A204.1 (cell line): Measurements from ENCODE around the gene PHLPP1.

Source experiments
- FAIRE-seq: peaks from 2 replicates; lab custom pipeline; 2012; peaks lifted over from hg19 to GRCh38; lab: Jason Lieb, UNC

Gene PHLPP1

GRCh38 chr18:62986490-62986889 is 271.1 kb downstream of the PHLPP1 start:
- FAIRE-seq = no peak

DNA sequence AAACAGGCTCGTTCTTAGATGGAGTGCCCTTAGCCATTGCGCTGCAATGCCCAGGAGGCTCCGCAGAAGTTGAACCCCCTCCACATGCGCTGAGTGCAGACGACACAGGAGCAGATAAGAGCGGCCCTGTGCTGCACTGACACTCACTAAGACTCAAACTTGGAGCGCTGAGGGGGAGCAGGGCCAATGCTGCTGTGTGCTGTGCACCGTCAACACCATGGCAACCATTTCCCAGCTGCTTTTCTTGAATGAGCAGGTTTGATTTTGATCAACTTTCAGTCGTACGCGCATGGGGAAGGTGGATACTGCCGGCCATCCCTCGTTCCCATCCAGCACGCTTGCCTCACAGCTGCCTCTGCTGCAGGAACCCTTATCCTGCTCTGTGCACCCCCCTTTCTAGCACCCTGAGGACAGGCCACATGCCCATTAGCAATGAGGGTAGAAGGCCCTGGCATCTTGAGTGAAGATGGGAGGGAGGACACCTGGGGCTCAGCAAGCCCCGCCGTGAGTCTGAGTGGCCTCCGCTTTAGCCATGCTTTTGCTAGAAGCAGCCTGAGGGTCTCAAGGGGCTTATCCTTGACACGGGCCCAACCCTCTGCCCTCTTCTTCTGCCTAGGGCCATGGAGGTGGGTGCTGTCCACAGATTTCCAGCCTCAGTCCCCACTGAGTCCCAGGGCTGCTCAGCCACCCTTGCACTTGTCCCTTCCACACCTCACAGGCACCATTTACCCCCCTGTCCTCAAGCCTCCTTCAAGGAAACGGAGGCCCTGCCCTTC is 271.9 kb downstream of the PHLPP1 start:
- FAIRE-seq = no peak

- no peak for FAIRE-seq
Measured at GRCh38 chr18:62987859-62988258, 272.5 kb downstream of the PHLPP1 start.

DNA sequence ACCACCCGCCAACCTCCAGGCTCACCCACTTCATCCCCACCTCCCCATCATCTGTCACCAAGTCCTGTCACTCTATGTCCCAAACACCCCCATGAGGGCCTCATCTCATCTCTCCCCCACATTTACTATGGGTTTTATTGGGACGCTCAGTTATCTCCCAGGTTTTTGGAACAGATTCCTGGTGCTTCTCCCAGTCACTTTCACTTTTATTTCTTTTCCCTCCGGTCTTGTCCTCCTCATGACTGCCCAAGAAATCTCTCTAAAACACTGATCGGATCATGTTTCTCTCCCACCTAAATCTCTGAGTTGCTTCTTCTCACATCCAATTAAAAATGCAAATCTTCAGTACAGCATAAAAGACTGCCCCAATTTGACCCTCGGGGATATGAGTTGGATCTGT is 273.1 kb downstream of the PHLPP1 start:
- no peak for FAIRE-seq

- no peak for FAIRE-seq
Measured at GRCh38 chr18:62989195-62989594, 273.9 kb downstream of the PHLPP1 start.

DNA sequence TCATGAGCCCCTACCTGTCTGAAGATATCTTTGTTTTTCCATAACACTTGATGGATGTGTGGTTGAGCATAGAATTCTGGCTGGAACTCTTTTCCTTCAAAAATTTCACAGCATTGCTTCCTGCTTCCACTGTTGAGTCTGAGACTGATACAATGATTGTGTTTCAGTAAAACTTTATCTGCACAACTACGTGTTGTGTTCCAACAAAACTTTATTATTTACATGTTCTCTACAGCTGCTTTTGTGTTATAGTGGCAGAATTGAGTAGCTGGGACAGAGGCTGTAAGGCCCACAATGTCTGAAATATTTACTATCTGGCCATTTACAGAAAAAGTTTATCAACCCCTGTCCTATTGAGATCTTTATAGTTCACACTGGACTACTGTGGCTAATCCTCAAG is 275.3 kb downstream of the PHLPP1 start:
- FAIRE-seq = no peak

DNA sequence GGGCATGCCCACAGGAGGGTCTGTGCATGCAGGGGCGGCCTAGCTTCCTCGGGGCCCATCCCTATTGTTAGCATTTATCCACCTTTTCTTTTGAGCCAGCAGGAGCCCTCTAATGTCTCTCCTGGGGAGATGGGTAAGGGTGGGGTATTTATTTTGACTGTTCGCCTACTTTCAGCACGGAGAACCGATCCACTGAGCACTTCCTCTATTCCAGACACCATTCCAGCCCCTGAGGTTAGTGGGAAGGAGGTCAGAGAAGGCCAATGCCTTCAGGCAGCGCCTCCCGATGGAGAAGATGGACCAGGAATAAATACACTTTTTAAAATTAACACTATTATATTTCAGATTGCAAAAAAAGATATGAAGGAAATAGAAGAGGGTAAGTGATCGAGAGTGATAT is 276.0 kb downstream of the PHLPP1 start:
- FAIRE-seq = no peak

DNA sequence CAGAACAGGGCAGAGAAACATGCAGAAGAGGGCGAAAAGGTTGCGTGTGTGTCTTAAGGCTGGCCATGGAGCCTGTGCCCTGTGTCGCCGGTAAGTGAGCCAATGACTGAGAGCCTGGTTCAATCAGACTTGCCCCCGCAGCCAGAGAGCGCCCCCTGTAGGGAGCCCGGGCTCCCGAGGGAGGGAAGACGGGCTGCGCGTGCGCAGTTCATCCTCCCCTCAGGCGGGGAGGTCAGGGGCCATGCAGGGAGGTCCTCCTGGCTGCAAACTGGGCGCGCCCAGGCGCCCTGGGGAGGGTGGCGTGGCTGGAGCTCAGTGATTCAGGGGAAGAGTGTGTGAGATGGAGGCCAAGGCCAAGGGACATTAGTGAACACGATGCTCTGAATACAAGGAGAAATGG is 276.6 kb downstream of the PHLPP1 start:
- FAIRE-seq = no peak

GRCh38 chr18:62992877-62993365 is 277.6 kb downstream of the PHLPP1 start:
- no peak for FAIRE-seq

- no peak for FAIRE-seq
Measured at GRCh38 chr18:62996566-62996965, 281.2 kb downstream of the PHLPP1 start.

GRCh38 chr18:62997076-62997475 is 281.7 kb downstream of the PHLPP1 start:
- FAIRE-seq = no peak

GRCh38 chr18:62998443-62998842 is 283.1 kb downstream of the PHLPP1 start:
- FAIRE-seq = no peak

- FAIRE-seq = no peak
Measured at GRCh38 chr18:62999392-62999791, 284.1 kb downstream of the PHLPP1 start.

GRCh38 chr18:62999921-63000320 is 284.6 kb downstream of the PHLPP1 start:
- FAIRE-seq = no peak

GRCh38 chr18:63000839-63001238 is 285.5 kb downstream of the PHLPP1 start:
- FAIRE-seq = no peak

DNA sequence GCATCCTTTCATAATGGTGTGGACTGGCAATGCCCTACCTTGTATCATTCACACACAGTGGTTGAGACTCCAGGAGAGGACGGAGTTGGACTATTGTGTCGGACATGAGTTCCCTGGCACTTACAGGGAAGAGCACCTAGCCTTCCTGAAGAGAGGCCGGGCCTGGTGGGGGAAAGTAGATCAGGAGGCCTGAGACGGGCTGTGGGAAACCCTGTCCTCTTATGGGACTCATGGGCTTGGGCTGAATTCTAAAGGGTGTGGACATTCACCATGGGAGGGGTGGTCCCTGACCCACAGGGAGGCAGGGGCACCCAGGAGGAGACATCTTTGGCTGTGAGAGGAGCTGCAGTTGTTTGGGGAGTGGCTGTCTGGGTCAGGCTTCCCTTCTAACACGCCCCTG is 286.5 kb downstream of the PHLPP1 start:
- FAIRE-seq = no peak

DNA sequence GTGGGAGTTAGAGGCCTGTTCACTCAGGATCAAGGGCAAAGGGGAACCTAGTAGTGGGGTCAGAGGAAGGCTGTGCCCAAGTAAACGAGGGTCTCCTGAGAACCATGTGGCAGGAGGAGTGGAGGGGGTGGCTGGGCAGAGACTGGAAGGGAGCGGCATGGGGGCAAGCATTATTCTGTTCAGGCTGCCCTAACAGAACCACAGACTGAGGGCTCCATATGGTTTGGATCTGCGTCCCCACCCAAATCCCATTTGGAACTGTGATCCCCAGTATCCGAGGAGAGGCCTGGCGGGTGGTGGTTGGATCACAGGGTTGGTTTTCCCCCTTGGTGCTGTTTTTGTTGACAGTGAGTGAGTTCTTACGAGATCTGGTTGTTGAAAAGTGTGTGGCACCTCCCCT is 287.0 kb downstream of the PHLPP1 start:
- no peak for FAIRE-seq

GRCh38 chr18:63002803-63003445 is 287.6 kb downstream of the PHLPP1 start:
- no peak for FAIRE-seq

- no peak for FAIRE-seq
Measured at GRCh38 chr18:63003899-63004298, 288.6 kb downstream of the PHLPP1 start.

DNA sequence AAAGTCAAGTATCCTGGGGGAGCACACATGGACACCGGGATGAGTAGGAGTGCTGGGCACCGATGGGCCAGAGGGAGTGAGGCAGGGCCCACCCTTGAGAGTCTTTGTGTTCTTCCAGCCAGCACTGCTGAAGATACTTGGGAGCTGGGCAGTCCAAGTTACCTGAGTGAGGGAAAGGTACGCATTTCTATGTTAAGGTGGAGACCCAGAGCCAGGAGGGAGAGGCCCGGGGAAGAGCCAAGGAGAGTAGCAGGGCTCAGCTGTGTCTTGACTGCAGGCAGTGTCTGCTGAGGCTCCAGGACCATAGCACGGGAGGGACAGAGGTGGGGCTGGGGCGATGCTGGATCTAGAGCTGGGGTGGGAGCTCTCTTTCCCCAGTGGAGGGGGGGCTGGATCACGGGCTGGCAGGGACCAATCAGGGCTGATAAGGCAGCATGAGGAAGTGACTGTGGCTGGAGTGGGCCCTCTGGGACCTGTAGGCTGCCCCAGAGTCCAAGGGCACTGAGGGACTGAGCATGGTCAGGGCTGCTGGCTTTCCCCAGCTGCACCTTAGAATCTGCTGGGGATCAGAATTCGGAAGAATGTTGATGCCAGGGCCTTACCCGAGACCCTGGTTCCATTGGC is 289.2 kb downstream of the PHLPP1 start:
- no peak for FAIRE-seq

GRCh38 chr18:63005306-63005705 is 290.0 kb downstream of the PHLPP1 start:
- no peak for FAIRE-seq

GRCh38 chr18:63007231-63007630 is 291.9 kb downstream of the PHLPP1 start:
- FAIRE-seq = no peak

DNA sequence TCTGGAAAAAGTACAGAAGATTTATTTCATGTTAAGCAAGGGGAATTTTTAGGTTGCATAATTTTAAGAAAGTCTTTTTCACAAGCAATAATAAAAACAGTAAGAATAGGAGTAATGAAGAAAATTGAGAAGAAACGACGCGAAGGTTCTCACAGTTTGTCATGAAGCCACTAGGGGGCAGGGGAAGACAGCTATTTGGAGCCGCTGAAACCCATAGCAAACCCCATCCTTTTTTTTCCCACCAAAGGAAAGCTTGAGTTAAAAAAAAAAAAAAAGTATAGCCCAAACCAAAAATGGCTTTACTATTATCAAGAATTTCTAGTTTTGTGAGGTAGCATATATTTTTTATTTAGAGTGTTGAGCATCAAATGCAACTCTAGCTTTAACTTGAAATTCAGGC is 300.9 kb downstream of the PHLPP1 start:
- peak; percentile 96 for FAIRE-seq
